Measurements from ENCODE around the gene TNP1.

DNA sequence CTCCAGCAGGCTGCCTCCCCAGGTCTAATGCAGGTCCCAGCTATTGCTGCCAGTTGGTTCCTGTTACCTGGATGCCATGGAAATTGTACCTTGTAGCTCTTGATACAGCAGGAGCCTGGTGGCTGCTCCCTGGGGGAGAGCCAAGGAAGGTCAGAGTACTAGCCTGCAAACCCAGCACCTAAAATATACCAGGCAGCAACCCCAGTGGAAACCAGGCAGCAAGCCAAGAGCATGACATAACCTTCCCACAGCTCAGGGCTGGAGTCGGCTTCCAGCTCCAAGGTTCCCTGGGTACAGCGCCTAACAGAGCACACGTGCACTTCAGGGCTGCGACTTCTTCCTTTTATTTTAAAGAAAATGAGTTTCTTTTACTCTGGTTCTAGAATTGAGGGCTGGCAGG, 30.3 kb downstream of the TNP1 start:
- TF ChIP-seq POLR2A (IDR thresholded peaks at IDR 0.05) = no peak
- TF ChIP-seq, protein P1, sequence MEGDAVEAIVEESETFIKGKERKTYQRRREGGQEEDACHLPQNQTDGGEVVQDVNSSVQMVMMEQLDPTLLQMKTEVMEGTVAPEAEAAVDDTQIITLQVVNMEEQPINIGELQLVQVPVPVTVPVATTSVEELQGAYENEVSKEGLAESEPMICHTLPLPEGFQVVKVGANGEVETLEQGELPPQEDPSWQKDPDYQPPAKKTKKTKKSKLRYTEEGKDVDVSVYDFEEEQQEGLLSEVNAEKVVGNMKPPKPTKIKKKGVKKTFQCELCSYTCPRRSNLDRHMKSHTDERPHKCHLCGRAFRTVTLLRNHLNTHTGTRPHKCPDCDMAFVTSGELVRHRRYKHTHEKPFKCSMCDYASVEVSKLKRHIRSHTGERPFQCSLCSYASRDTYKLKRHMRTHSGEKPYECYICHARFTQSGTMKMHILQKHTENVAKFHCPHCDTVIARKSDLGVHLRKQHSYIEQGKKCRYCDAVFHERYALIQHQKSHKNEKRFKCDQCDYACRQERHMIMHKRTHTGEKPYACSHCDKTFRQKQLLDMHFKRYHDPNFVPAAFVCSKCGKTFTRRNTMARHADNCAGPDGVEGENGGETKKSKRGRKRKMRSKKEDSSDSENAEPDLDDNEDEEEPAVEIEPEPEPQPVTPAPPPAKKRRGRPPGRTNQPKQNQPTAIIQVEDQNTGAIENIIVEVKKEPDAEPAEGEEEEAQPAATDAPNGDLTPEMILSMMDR (IDR thresholded peaks at IDR 0.05) = no peak
- no peak for TF ChIP-seq EP300 (IDR thresholded peaks at IDR 0.05)
- no peak for TF ChIP-seq POLR2AphosphoS5 (IDR thresholded peaks at IDR 0.05)

Data from suprapubic skin (tissue), 4 donors.